Hippocampal formation (tissue), 2 donors: ENCODE data around the gene TIMP1.
"Not testable (repeated sequence)": the region's sequence is repeated elsewhere in the genome, so short reads cannot be mapped to it uniquely, and the experiment has no call there.

Experiments used
- DNase-seq, 2 donors: peaks; one replicate each; lab custom pipeline; 2025; lab: John Stamatoyannopoulos, UW

TIMP1 gene

GRCh38 chrX:47603125-47603524 is 20.9 kb downstream of the TIMP1 start:
- DNase-seq: not testable (repeated sequence)

- DNase-seq: no peak
Measured at GRCh38 chrX:47605024-47605423, 22.8 kb downstream of the TIMP1 start.

- no peak for DNase-seq
Measured at GRCh38 chrX:47607091-47607490, 24.9 kb downstream of the TIMP1 start.

GRCh38 chrX:47608130-47608810 is 26.0 kb downstream of the TIMP1 start:
- DNase-seq: no peak

- no peak for DNase-seq
Measured at GRCh38 chrX:47610511-47610910, 28.3 kb downstream of the TIMP1 start.

GRCh38 chrX:47611489-47611888 is 29.3 kb downstream of the TIMP1 start:
- no peak for DNase-seq

GRCh38 chrX:47611926-47612325 is 29.7 kb downstream of the TIMP1 start:
- DNase-seq: no peak

- no peak for DNase-seq
Measured at GRCh38 chrX:47612418-47612817, 30.2 kb downstream of the TIMP1 start.

GRCh38 chrX:47613082-47613481 is 30.8 kb downstream of the TIMP1 start:
- no peak for DNase-seq

- DNase-seq: no peak
Measured at GRCh38 chrX:47614618-47615017, 32.4 kb downstream of the TIMP1 start.

- DNase-seq: no peak
Measured at GRCh38 chrX:47618923-47619485, 36.8 kb downstream of the TIMP1 start.

- peak; percentile 60 to 63 for DNase-seq
Measured at GRCh38 chrX:47619486-47620302, 37.5 kb downstream of the TIMP1 start, which contains the start of gene SYN1. SYN1 (minus strand) TSS chrX:47619857; CDS start chrX:47619728, 129 bp downstream.

- DNase-seq: no peak
Measured at GRCh38 chrX:47620303-47620685, 38.1 kb downstream of the TIMP1 start.

GRCh38 chrX:47621851-47622250 is 39.6 kb downstream of the TIMP1 start:
- no peak for DNase-seq

GRCh38 chrX:47623540-47624027 is 41.3 kb downstream of the TIMP1 start:
- DNase-seq: peak; percentile 10 to 16

GRCh38 chrX:47625365-47625764 is 43.1 kb downstream of the TIMP1 start:
- no peak for DNase-seq

- no peak for DNase-seq
Measured at GRCh38 chrX:47628982-47629381, 46.7 kb downstream of the TIMP1 start.

GRCh38 chrX:47629419-47630200 is 47.4 kb downstream of the TIMP1 start, which contains the start of gene CFP:
CFP (minus strand) TSS chrX:47629930; CDS start chrX:47629844, 86 bp downstream.
- no peak for DNase-seq

- no peak for DNase-seq
Measured at GRCh38 chrX:47631676-47632075, 49.4 kb downstream of the TIMP1 start.

- no peak for DNase-seq
Measured at GRCh38 chrX:47632666-47633065, 50.4 kb downstream of the TIMP1 start.

- no peak for DNase-seq
Measured at GRCh38 chrX:47633689-47634590, 51.7 kb downstream of the TIMP1 start.
